Nephron progenitor cell (in vitro differentiated cells): ENCODE data around the gene NEIL1.
"Not testable (repeated sequence)": the region's sequence is repeated elsewhere in the genome, so short reads cannot be mapped to it uniquely, and the experiment has no call there.

ENCODE experiments used
- DNase-seq: peaks from one replicate; pipeline ENCODE4 v3.0.0; 2021
- H3K27ac Mint-ChIP-seq: 2 replicates; pipeline ENCODE4 v1.8.0; 2021; ENCODE audit warnings: mild to moderate bottlenecking, moderate library complexity, mixed read lengths
- H3K27me3 Mint-ChIP-seq: 2 replicates; pipeline ENCODE4 v1.8.0; 2021; ENCODE audit warnings: mild to moderate bottlenecking, low read depth, mixed read lengths; ENCODE audit not compliant: poor library complexity
- H3K36me3 Mint-ChIP-seq: 2 replicates; pipeline ENCODE4 v1.8.0; 2021; ENCODE audit warnings: low read depth, mixed read lengths
- H3K4me1 Mint-ChIP-seq: 2 replicates; pipeline ENCODE4 v1.8.0; 2021; ENCODE audit warnings: mixed read lengths
- H3K4me3 Mint-ChIP-seq: 2 replicates; pipeline ENCODE4 v1.8.0; 2021; ENCODE audit warnings: mild to moderate bottlenecking, moderate library complexity, mixed read lengths
- H3K9me3 Mint-ChIP-seq: 2 replicates; pipeline ENCODE4 v1.8.0; 2021; ENCODE audit warnings: mild to moderate bottlenecking, moderate library complexity, mixed read lengths
- TF ChIP-seq, protein P1 (sequence below): fragments of 200-600 bp; sonication (generic); IDR thresholded peaks from 2 replicates; pipeline ENCODE4 v1.5.0; 2021; ENCODE audit warnings: antibody characterized with exemption

The NEIL1 gene

GRCh38 chr15:75347222-75348033, 589 bp downstream of the NEIL1 start:
- H3K27me3 Mint-ChIP-seq: peaks cover 42% of the 10 kb centered on the region
- H3K4me1 Mint-ChIP-seq: peaks cover 21% of the 10 kb centered on the region
- TF ChIP-seq, protein P1, sequence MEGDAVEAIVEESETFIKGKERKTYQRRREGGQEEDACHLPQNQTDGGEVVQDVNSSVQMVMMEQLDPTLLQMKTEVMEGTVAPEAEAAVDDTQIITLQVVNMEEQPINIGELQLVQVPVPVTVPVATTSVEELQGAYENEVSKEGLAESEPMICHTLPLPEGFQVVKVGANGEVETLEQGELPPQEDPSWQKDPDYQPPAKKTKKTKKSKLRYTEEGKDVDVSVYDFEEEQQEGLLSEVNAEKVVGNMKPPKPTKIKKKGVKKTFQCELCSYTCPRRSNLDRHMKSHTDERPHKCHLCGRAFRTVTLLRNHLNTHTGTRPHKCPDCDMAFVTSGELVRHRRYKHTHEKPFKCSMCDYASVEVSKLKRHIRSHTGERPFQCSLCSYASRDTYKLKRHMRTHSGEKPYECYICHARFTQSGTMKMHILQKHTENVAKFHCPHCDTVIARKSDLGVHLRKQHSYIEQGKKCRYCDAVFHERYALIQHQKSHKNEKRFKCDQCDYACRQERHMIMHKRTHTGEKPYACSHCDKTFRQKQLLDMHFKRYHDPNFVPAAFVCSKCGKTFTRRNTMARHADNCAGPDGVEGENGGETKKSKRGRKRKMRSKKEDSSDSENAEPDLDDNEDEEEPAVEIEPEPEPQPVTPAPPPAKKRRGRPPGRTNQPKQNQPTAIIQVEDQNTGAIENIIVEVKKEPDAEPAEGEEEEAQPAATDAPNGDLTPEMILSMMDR: no peak
- peak; percentile 67 for DNase-seq
- H3K27ac Mint-ChIP-seq: no peak overlapping the region
- H3K9me3 Mint-ChIP-seq: no peaks in the 10 kb centered on the region
- H3K4me3 Mint-ChIP-seq: peak overlapping the region; percentile 91
- H3K36me3 Mint-ChIP-seq: peaks cover 10% of the 10 kb centered on the region

GRCh38 chr15:75348034-75348561, 1.3 kb downstream of the NEIL1 start:
- Mint-ChIP-seq H3K9me3 (no peaks in the 10 kb centered on the region), H3K36me3 (peaks cover 10% of the 10 kb centered on the region), H3K27me3 (peaks cover 42% of the 10 kb centered on the region), H3K4me3 (peak overlapping the region; percentile 91), H3K4me1 (peaks cover 21% of the 10 kb centered on the region), H3K27ac (no peak overlapping the region)
- peak; percentile 56 for DNase-seq
- TF ChIP-seq, protein P1: no peak

DNA sequence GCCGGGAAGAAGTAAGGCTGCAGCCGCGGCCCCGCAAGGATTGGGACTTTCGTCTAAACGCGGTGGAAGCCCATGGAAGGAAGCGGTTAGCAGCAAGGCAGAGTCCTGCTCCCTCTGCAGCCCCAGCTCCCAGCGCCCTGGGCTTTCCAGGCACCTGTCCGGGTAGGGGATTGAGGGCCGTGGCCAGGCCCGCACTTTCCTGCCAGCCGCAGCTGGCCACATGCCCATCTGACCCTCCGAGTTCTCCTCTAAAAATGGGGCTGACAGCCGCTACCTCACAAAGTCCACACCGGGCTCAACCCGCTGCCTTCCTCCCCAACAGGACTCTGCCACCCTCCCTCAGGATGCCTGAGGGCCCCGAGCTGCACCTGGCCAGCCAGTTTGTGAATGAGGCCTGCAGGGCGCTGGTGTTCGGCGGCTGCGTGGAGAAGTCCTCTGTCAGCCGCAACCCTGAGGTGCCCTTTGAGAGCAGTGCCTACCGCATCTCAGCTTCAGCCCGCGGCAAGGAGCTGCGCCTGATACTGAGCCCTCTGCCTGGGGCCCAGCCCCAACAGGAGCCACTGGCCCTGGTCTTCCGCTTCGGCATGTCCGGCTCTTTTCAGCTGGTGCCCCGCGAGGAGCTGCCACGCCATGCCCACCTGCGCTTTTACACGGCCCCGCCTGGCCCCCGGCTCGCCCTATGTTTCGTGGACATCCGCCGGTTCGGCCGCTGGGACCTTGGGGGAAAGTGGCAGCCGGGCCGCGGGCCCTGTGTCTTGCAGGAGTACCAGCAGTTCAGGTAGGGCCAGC, 1.9 kb downstream of the NEIL1 start:
- TF ChIP-seq, protein P1: no peak
- H3K9me3 Mint-ChIP-seq: no peaks in the 10 kb centered on the region
- H3K4me1 Mint-ChIP-seq: peaks cover 21% of the 10 kb centered on the region
- no peak overlapping the region for H3K27ac Mint-ChIP-seq
- H3K36me3 Mint-ChIP-seq: peaks cover 10% of the 10 kb centered on the region
- peak; percentile 38 for DNase-seq
- H3K4me3 Mint-ChIP-seq: peak overlapping the region; percentile 89
- peaks cover 42% of the 10 kb centered on the region for H3K27me3 Mint-ChIP-seq

GRCh38 chr15:75349351-75349669, 2.5 kb downstream of the NEIL1 start:
- not testable (repeated sequence) for H3K36me3 Mint-ChIP-seq, DNase-seq, H3K27ac Mint-ChIP-seq, H3K9me3 Mint-ChIP-seq
- Mint-ChIP-seq H3K27me3 (peaks cover 42% of the 10 kb centered on the region), H3K4me1 (peaks cover 21% of the 10 kb centered on the region), H3K4me3 (peak overlapping the region; percentile 89)

DNA sequence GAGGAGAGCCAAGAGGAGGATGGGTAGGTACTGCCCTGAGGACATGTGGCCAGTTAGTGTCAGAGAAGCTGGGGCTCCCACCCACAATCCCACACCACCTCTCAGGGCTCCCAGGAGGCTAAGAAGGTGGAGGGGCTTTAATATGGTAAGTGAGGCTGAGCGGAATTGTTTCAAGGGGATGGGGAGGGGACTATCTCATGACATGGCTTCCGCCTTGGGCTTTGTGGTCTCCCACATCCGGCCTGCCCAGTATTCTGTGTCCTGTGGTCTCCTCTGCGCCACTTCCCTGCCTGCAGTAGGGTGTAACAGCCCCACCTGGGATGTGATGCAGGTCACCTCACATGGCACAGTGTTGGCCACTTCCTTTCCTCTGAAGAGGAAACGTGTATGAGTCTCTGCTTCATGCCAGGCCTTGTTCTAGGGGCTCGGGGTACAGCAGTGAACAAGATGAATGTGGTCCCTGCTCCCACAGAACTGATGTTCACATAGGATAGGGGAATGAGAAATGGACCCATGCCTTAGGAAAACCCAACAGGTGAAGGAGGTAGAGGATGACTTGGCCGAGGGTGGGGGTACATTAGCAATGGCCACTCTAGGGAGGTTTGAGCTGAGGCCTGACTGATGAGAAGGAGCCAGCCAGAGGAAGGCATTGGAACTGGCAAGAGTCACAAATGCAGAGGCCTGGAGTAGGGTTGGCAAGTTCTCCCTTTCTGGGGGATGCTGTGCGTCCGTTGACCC, 3.2 kb downstream of the NEIL1 start:
- H3K27ac Mint-ChIP-seq: no peak overlapping the region
- H3K36me3 Mint-ChIP-seq: peaks cover 10% of the 10 kb centered on the region
- peaks cover 21% of the 10 kb centered on the region for H3K4me1 Mint-ChIP-seq
- peaks cover 42% of the 10 kb centered on the region for H3K27me3 Mint-ChIP-seq
- no peaks in the 10 kb centered on the region for H3K9me3 Mint-ChIP-seq
- DNase-seq: no peak
- TF ChIP-seq, protein P1: no peak
- peak overlapping the region; percentile 30 for H3K4me3 Mint-ChIP-seq
